Duodenal mucosa (tissue), 2 donors: ENCODE data around the gene BICRA.

Source experiments
- H3K27ac ChIP-seq: one replicate; pipeline ENCODE4 v1.7.0; 2013; ENCODE audit warnings: low read depth, low read length
- H3K27me3 ChIP-seq, 2 donors: one replicate each; pipeline ENCODE4 v1.7.0; 2013; ENCODE audit warnings: low read length in 2 of 2, control low read depth in 1 of 2; ENCODE audit not compliant: insufficient read depth in 2 of 2, control insufficient read depth in 1 of 2
- H3K36me3 ChIP-seq, 2 donors: one replicate each; pipeline ENCODE4 v1.7.0; 2013; ENCODE audit warnings: low read length in 2 of 2, control low read depth in 1 of 2; ENCODE audit not compliant: insufficient read depth in 2 of 2, control insufficient read depth in 1 of 2
- H3K4me1 ChIP-seq, 2 donors: one replicate each; pipeline ENCODE4 v1.7.0; 2013; ENCODE audit warnings: low read length in 2 of 2, control low read depth in 1 of 2; ENCODE audit not compliant: insufficient read depth in 2 of 2, control insufficient read depth in 1 of 2
- H3K4me3 ChIP-seq, 2 donors: one replicate each; pipeline ENCODE4 v1.7.0; 2013; ENCODE audit warnings: low read length in 2 of 2, low read depth in 1 of 2
- H3K9ac ChIP-seq, 2 donors: one replicate each; pipeline ENCODE4 v1.7.0; 2013; ENCODE audit warnings: low read length in 2 of 2, low read depth in 1 of 2
- H3K9me3 ChIP-seq, 2 donors: one replicate each; pipeline ENCODE4 v1.7.0; 2013; ENCODE audit warnings: low read length in 2 of 2, control low read depth in 1 of 2; ENCODE audit not compliant: control insufficient read depth in 1 of 2

Gene BICRA

DNA sequence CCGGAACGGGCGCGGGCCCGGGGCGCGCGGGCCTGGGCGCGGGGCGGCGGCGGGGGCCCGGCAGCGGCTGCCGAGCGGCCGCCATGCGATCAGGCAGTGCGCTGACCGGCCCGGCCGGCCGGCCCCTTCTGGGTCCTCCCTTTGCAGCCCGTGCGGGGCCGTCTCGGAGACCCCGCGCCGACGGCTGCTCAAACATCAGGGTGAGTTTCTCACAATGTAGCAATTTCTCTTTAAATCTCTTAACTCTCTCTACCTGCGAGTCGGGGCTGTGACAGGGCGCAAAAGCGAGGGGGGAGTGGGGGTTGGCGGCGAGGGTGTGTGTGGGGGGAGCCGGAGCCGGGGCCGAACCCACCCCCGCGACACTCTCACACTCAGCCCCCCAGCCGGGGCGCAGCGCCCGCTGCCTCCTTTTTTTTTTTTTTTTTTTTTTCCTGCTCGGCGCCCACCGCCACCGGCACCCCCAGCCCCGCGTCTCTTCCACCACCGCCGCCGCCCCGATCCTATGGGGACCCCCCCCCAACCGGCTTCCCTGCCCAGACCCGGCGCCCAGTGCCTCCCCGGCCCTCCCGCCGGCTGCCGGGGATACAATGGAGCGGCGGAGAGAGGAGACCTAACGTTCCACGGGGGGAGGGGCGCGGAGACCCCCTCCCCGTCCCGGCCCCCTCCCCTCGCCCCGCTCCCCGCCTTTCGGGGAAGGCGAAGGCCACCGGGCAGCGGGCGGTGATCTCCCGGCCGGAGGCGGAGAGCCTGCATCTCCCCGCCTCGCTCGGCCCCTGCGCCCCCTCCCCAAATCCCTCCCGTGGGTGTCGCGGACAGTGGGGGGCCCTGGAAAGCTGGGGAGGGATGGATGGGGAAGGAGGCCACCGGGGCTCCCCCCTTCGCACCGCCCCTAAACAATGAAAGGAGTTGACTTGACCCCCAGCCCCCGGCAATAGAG, at the start of gene BICRA:
TSS of gene BICRA (plus strand) at position 166 of the 937 bp plus-strand sequence. CDS start 64,441 bp downstream, outside the sequence.
- Histone ChIP-seq H3K27me3 (no peaks in the 10 kb centered on the region), H3K9ac (peak within 1 kb of the TSS; percentile 93 to 95), H3K36me3 (no peaks in the 10 kb centered on the region), H3K9me3 (no peaks in the 10 kb centered on the region), H3K4me1 (peaks cover 13 to 20% of the 10 kb centered on the region in 2 donors), H3K4me3 (peak within 1 kb of the TSS; percentile 93 to 94), H3K27ac (peak within 1 kb of the TSS; percentile 97)

GRCh38 chr19:47560999-47561398, 47.9 kb upstream of the BICRA start:
- no peak overlapping the region for H3K9ac ChIP-seq
- no peak overlapping the region for H3K27ac ChIP-seq
- H3K9me3 ChIP-seq: no peaks in the 10 kb centered on the region
- peaks cover 0 to 7% of the 10 kb centered on the region in 2 donors for H3K4me1 ChIP-seq
- no peak overlapping the region for H3K4me3 ChIP-seq
- H3K27me3 ChIP-seq: no peaks in the 10 kb centered on the region
- no peaks in the 10 kb centered on the region for H3K36me3 ChIP-seq

DNA sequence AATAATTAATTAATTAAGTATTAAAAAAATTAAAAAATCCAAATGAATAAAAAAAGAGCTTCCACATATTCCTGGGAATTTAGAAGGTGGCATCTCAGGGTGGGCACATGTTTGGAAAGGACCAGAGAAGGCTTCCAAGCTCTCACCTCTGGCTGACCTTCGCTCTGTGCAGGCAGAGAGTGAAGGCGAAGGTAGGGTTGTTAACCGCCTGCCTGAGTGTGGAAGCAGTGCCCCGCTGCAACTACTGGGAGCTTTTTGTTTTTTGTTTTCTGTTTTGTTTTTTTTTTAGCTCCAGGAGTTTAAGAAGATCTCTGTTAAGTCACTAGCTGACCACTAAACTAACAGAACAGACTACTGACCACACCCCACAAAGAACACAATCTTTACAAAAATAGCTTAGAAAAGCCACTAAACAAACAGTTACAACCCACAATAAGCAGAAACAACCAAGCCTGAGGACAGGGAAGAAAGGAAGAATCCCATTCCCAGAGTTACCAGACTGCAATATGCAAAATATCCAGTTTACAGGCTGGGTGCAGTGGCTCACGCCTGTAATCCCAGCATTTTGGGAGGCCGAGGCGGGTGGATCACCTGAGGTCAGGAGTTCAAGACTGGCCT, 47.4 kb upstream of the BICRA start:
- H3K27me3 ChIP-seq: no peaks in the 10 kb centered on the region
- H3K36me3 ChIP-seq: no peaks in the 10 kb centered on the region
- H3K9me3 ChIP-seq: no peaks in the 10 kb centered on the region
- H3K27ac ChIP-seq: no peak overlapping the region
- H3K4me3 ChIP-seq: no peak overlapping the region
- H3K4me1 ChIP-seq: peaks cover 0 to 7% of the 10 kb centered on the region in 2 donors
- no peak overlapping the region for H3K9ac ChIP-seq

GRCh38 chr19:47564081-47564480, 44.9 kb upstream of the BICRA start:
- H3K4me3 ChIP-seq: peak overlapping the region in 1 of 2 donors; percentile 30
- no peak overlapping the region for H3K9ac ChIP-seq
- H3K27me3 ChIP-seq: no peaks in the 10 kb centered on the region
- no peaks in the 10 kb centered on the region for H3K36me3 ChIP-seq
- H3K9me3 ChIP-seq: no peaks in the 10 kb centered on the region
- no peak overlapping the region for H3K27ac ChIP-seq
- peaks cover 0 to 7% of the 10 kb centered on the region in 2 donors for H3K4me1 ChIP-seq

DNA sequence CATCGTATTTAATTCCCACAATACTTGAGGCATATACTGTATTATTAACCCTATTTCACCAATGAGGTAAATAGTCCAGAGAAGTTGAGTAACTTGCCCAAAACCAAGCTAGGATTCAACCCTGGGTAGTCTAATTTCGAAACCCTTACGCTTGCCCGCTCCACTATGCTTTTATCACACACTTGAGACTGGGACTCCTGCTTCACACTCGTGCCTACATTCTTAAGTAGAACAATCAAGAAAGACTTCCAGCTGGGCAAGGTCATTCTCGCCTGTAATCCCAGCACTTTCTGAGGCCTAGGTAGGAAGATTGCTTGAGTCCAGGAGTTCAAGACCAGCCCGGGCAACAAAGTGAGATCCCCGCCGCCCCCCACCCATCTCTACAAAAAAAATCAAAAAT, 39.6 kb upstream of the BICRA start:
- Histone ChIP-seq H3K4me1 (no peaks in the 10 kb centered on the region), H3K27me3 (no peaks in the 10 kb centered on the region), H3K9me3 (no peaks in the 10 kb centered on the region)

GRCh38 chr19:47572635-47573034, 36.3 kb upstream of the BICRA start:
- Histone ChIP-seq H3K36me3 (no peaks in the 10 kb centered on the region), H3K9me3 (no peaks in the 10 kb centered on the region), H3K4me1 (no peaks in the 10 kb centered on the region), H3K27ac (no peak overlapping the region), H3K4me3 (no peak overlapping the region), H3K9ac (no peak overlapping the region), H3K27me3 (no peaks in the 10 kb centered on the region)

More for the DNA sequence above, 39.6 kb upstream of the BICRA start:
- Histone ChIP-seq H3K27ac (no peak overlapping the region), H3K36me3 (no peaks in the 10 kb centered on the region), H3K9ac (no peak overlapping the region), H3K4me3 (no peak overlapping the region)

DNA sequence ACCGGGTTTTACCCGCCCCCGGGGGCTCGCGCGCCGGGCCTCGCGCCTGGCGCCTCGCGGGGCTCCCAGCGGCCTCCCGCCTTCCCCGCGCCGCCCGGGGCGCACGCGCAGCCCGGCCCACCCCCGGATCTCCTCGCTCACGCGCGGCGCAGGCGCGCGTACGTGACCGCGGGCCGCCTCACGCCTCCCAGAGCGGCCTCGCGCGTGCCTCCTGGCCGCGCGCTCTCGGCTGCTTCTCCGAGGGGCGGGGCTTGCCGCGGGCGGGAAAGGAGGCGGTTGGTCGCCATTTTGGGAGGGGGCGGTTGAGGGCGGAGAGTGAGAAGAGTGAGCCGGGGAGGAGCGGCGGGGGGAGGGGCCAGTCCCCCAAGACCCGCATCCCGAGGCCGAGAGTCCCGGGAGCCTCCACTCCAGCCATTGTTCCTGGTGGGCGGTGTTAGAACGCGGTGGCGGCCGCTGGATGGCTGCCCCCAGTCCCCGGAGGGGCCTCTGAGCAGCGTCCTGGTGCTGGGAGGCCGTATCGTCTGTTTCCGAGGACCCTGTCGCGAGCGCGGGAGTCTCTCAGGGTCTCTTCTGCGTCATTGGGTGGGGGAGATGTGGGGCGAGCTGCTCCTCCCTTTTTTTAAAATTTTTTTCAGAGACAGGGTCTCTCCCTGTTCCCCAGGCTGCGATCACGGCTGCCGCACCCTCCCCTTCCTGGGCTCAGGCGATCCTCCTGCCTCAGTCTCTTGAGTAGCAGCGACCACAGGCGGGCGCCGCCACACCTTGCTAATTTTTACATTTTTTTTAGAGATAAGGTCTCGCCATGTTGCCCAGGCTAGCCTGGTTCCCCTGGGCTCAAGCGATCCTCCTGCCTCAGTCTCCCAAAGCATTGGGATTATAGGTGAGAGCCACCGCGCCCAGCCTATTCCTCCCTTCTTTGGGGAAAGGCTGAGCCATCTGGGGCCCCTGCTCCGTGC, 35.6 kb upstream of the BICRA start, which contains the start of gene ZNF541:
TSS of gene ZNF541 (minus strand) at position 78 of the 956 bp plus-strand sequence. CDS start 17,292 bp downstream, outside the sequence.
- H3K27me3 ChIP-seq: no peaks in the 10 kb centered on the region
- no peaks in the 10 kb centered on the region for H3K9me3 ChIP-seq
- no peaks in the 10 kb centered on the region for H3K36me3 ChIP-seq
- H3K9ac ChIP-seq: no peak within 1 kb of the TSS
- no peak within 1 kb of the TSS for H3K4me3 ChIP-seq
- no peaks in the 10 kb centered on the region for H3K4me1 ChIP-seq
- no peak within 1 kb of the TSS for H3K27ac ChIP-seq

DNA sequence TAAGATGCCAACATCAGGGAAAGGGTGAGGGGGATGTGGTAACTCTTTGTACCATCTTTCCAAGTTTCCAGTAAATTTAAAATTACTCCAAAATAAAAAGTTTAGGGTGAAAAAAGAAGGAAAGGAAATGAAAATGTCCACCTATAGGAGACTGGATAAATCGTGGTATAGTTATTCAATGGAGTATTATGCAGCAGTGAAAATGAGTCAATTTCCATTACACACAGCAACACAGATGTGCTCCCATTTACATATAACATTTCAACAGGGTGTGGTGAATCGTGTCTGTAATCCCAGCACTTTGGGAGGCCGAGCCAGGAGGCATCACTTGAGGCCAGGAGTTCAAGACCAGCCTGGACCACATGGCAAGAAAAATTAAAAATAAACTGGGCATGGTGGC, 28.5 kb upstream of the BICRA start:
- peaks cover 0 to 11% of the 10 kb centered on the region in 2 donors for H3K4me1 ChIP-seq
- no peaks in the 10 kb centered on the region for H3K9me3 ChIP-seq
- H3K4me3 ChIP-seq: no peak overlapping the region
- no peaks in the 10 kb centered on the region for H3K27me3 ChIP-seq
- no peak overlapping the region for H3K27ac ChIP-seq
- no peak overlapping the region for H3K9ac ChIP-seq
- no peaks in the 10 kb centered on the region for H3K36me3 ChIP-seq

GRCh38 chr19:47581605-47582319, 27.2 kb upstream of the BICRA start:
- Histone ChIP-seq H3K4me3 (no peak overlapping the region), H3K9me3 (peaks cover 8 to 9% of the 10 kb centered on the region in 2 donors), H3K36me3 (no peaks in the 10 kb centered on the region), H3K27me3 (no peaks in the 10 kb centered on the region), H3K27ac (no peak overlapping the region), H3K4me1 (peaks cover 0 to 11% of the 10 kb centered on the region in 2 donors), H3K9ac (no peak overlapping the region)
